AML-193 (cell line): Measurements from ENCODE around the gene FFAR3.
"Not testable (repeated sequence)": the region's sequence is repeated elsewhere in the genome, so short reads cannot be mapped to it uniquely, and the experiment has no call there.

Experiments
- DNase-seq, 2 experiments: peaks; one replicate each; lab custom pipeline; 2025; lab: John Stamatoyannopoulos, UW

The FFAR3 gene

DNA sequence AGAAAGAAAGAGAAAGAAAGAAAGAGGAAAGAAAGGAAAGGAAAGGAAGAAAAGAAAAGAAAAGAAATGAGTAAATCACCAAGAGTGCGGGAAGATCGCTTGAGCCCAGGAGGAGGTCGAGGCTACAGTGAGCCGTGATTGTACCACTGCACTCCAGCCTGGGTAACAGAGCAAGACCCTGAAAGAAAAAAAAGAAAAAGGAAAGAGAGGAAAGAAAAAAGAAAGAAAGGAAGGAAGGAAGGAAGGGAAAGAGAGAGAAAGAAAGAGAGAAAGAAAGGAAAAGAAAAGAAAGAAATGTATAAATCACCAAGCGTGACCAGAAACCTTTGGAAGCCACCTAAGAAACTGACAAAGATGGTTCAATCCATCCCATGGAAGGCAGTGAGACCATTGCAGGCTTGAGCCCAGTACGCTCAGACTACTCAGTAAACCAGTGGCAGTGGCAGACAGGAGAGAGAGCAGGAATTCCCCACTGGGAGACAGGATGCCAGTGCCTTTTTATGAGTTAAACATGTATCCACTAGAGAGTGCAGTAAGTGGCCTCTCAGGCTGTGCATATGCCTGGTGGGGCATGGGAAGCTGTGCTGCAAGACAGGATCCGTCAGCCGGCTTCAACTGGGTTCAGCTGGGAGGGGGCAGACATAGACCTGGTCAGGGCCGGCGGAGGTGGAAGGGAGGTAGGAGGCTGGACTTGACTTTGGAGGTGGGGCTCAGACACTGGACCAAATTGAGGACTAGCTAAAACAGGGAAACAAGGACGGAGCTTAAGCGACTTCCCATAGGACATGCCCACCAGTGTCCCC lies 17.4 kb downstream of the FFAR3 start:
- no peak for DNase-seq

GRCh38 chr19:35377656-35378055 lies 19.4 kb downstream of the FFAR3 start:
- no peak for DNase-seq

DNA sequence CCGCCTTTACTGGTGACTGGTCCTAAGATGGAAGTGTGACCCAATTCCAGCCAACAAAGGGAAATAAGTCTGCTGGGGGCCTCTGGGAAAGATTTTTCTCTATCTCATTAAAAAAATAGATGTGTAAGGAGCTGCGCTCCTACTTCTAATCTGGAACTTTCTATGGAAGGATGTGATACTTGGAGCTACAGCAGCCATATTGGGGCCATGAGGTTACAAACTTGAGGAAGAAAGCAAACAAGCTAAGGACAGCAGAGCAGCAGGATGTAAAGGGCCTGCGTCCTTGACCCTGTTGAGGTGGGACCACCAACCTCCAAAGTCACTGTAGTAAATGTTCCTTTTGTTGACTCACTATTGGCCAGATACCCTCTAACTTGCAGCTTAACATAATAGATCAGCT lies 20.1 kb downstream of the FFAR3 start:
- no peak for DNase-seq

- not testable (repeated sequence) for DNase-seq
These were observed 21.3 kb downstream of the FFAR3 start for GRCh38 chr19:35379545-35379944.

- DNase-seq = no peak
These were observed 21.7 kb downstream of the FFAR3 start for GRCh38 chr19:35379992-35380391.

DNA sequence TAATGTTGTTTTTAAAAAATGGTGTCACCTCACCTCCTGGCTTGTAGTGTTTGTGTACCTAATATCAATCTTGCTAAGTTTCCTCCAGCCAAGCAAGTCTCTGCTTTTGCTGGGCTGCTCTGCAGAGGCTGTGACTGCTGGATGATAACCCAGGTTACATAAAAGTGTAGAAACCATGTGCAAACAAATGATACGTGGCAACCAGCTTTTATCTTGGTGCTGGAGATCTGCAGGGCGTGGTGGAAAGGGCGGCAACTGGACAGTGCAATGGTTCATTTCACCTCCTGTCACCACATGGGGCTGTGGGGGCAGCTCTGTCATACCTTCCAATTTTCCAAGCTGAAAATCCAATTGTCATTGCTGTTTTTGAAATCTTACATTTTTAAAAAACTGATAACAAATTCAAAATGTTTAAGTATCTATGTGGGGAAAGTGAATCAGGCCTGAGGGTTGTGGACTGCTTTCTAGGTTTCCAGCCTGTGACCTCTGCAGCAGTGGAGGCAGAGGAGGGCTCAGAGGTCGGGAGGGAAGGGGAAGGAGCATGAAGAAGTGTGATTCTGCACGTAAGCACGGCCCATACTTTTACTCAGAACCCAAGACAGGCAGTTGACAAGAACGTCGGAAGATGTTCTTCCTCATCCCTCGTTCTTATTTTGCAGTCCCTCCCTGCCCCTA lies 22.3 kb downstream of the FFAR3 start:
- DNase-seq = no peak

- DNase-seq = no peak
These were observed 23.1 kb downstream of the FFAR3 start for GRCh38 chr19:35381318-35381717.

DNA sequence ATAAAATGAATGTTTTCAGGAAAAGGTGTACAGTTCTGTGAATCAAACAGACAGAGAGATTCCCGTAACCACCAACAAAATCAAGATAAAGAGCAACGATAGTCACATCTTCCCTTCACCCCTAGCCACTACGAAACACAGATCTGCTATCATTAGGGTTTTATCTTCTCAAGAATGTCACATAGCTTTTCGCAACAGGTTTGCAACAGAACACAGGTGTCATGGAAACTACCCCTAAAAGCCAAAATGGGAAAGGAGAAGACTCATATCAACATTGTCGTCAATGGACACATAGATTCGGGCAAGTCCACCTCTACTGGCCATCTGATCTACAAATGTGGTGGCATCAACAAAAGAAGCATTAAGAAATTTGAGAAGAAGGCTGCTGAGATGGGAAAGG lies 23.7 kb downstream of the FFAR3 start:
- no peak for DNase-seq

DNA sequence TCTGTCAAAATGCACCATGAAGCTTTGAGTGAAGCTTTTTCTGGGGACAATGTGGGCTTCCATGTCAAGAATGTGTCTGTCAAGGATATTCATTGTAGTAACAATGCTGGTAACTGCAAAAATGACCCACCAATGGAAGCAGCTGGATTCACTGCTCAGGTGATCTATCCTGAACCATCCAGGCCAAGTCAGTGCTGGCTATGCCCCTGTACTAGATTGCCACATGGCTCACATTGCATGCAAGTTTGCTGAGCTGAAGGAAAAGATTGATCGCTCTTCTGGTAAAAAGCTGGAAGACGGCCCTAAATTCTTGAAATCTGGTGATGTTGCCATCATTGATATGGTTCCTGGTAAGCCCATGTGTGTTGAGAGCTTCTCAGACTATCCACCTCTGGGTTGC lies 25.3 kb downstream of the FFAR3 start:
- DNase-seq = no peak

GRCh38 chr19:35388277-35389054 lies 30.2 kb downstream of the FFAR3 start:
- DNase-seq = no peak

DNA sequence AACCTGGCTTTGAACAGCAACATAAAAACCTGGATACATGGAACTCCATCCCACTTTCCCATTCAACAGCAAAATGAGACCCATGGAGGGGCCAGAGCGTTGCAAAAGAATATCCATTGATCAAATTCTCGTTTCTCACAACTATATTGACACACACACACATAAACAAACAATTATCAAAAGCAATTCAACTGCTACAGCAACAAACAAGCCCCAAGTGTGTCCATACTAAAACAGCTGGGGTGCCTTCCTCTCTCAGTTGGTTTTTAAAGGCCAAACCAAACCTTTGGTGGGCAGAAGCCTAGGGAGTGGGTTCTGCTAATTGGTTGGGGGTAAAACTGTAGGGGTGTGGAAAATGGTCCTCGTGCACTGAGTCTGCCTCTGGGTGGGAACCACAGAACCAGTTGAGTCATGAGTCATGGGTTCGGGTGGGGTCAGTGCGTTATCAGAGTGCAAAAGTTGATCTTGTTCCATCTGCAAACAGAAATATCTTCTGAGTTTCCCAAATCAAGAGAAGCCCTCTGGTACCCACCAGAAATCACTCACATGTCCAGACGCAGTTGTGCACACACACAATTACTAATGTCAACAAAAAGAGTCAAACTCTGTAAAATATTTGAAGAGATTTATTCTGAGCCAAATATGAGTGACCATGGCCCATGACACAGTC lies 31.1 kb downstream of the FFAR3 start:
- DNase-seq = no peak

DNA sequence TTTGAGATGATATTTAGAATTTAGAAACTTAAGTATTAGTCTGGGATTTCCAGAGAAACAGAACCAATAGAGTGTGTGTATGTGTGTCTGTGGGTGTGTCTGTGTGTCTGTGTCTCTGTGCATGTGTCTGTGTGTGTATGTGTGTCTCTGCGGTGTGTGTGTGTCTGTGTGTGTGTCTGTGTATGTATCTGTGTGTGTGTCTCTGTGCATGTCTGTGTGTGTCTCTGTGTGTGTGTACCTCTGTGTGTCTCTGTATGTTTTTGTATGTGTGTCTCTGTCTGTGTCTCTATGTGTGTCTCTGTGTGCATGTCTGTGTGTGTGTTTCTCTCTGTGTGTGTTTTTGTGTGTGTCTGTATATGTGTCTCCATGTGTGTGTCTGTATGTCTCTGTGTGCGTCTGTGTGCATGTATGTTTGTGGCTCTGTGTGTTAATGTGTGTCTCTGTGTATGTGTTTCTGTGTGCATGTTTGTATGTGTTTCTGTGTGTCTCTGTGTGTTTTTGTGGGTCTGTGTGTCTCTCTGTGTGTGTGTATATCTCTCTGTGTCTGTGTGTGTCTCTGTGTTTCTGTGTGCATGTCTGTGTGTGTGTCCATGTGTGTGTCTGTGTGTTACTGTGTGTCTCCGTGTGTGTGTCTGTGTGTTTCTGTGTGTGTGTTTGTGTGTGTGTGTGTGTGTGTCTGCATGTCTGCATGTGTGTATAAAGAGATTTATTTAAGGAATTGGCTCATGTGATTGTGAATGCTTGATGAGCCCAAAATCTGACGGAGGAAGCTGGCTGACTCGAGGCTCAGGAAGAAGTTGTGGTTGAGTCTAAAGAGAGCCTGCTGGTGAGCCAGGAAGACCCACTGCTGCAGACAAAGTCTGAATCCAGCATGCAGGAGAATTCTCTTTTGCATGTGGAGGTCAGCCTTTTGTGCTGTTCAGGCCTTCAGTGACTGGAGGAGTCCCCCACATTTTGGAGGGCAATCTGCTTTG lies 34.8 kb downstream of the FFAR3 start:
- no peak for DNase-seq

GRCh38 chr19:35395382-35396199 lies 37.3 kb downstream of the FFAR3 start:
- no peak for DNase-seq

DNA sequence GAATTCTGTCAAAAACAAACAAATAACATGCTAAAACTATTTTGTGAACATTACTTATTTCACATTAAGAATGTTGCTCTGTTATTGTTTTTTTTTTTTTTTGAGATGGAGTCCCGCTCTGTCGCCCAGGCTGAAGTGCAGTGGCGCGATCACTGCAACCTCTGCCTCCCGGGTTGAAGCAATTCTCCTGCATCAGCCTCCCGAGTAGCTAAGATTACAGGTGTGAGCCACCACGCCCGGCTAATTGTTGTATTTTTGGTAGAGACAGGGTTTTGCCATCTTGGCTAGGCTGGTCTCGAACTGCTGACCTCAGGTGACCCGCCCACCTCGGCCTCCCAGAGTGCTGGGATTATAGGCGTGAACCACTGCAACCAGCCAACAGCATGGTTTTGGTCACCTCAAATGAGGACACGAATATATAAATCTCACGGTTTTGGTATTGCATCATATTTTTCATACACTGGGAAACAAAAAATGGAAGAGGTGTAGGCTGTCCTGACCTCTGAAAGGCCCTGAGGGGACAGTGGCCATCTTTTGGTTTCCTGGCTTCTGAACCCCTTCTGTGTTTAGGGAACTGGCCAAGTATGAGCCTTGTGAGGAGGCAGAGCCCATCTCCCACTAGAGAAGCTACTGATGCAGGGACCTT lies 38.1 kb downstream of the FFAR3 start:
- no peak for DNase-seq

- DNase-seq = no peak
These were observed 38.8 kb downstream of the FFAR3 start for GRCh38 chr19:35397064-35397463.

- DNase-seq = no peak
These were observed 40.3 kb downstream of the FFAR3 start for GRCh38 chr19:35398570-35398969.

- no peak for DNase-seq
These were observed 41.0 kb downstream of the FFAR3 start for GRCh38 chr19:35399231-35399630.

DNA sequence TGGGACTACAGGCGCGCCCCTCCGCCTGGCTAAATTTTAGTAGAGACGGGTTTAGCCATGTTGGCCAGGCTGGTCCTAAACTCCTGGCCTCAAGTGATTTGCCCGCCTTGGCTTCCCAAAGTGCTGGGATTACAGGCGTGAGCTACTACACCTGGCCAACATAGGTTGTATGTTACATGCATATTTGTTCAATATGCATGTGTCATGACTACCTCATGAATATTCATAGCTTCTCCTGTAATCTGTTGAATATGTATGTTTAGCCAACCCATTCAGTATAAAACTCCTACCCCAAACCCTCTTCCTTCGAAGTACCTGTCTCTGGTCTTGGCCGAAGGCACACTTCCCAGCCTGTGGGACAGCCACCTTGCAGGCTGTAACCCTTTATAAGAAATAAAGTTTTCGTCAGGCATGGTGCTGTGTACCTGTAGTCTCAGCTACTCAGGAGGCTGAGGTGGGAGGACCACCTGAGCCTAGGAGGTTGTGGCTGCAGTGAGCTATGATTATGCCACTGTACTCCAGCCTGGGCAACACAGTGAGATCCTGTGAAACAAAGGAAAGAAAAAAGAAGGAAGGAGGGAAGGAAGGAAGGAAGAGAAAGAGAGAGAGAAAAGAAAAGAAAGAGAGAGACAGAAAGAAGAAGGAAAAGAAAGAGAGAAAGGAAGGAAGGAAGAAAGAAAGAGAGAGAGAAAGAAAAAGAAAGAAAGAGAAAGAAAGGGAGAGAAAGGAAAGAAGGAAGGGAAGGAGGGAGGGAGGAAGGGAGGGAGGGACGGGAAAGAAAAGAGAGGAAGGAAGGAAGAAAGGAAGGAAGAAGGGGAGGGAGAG lies 41.9 kb downstream of the FFAR3 start:
- DNase-seq = no peak

DNA sequence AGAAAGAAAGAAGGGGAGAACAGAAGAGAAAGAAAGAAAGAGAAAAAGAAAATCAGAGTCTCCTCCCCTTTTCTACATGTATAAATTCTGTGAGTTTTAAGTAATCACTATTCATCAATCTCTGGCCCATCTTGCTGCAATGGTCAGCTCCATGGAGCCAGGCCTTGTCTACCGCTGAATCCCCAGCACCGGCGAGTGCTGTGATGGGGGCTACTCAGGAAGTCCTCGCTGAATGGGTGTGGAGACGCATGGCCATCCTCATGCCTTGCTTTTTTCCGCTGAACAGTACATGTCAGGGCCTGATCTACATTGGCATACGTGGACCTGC lies 42.5 kb downstream of the FFAR3 start:
- DNase-seq = no peak
